ENCODE measurements around the gene DUSP1. TPM values are rescaled to one million over a fixed set of nuclear protein-coding genes. Genes with fewer than 3 reads are reported as not detected.

The DUSP1 gene
- total and polyA plus RNA-seq, 10 of the 15 experiments (the other 5 are each of a cell fraction or from before 2014, with no cell fraction given), result 1.4 to 6.2 (median 3.9) TPM

GRCh38 chr5:172769616-172770373 is 1.2 kb downstream of the DUSP1 start:
- FAIRE-seq (no peak), ATAC-seq (no peak), DNase-seq (ENCODE audit: low read depth, low spot score) (no peak)
- Histone ChIP-seq H3K4me2 (ENCODE audit: control insufficient read depth, insufficient read depth) (peak overlapping the region; percentile 98), H3K4me3 (peak overlapping the region; percentile 73), H3K36me3 (ENCODE audit: control insufficient read depth in 2 of 2, insufficient read depth in 2 of 2, low read length in 1 of 2) (no peaks in the 10 kb centered on the region), H3K4me1 (ENCODE audit: control insufficient read depth, insufficient read depth, low read length) (peaks cover 31% of the 10 kb centered on the region), H3K9me3 (replicated peaks; ENCODE audit: control insufficient read depth, insufficient read depth, low read length) (no peaks in the 10 kb centered on the region), H3K9ac (ENCODE audit: control insufficient read depth, insufficient read depth, low read length) (peak overlapping the region; percentile 59), H2AFZ (ENCODE audit: control insufficient read depth, low read depth, low read length) (peak overlapping the region; percentile 59), H3K27me3 (replicated peaks in 1 of 2; ENCODE audit: control insufficient read depth in 2 of 2, insufficient read depth in 2 of 2, low read length in 1 of 2) (no peaks in the 10 kb centered on the region), H3K27ac (ENCODE audit: control insufficient read depth, insufficient read depth) (0 out of 2 replicates have a peak overlapping the region, but pooled peaks have one; percentile 72), H3K79me2 (ENCODE audit: control insufficient read depth, insufficient read depth, low read length) (peaks cover 9% of the 10 kb centered on the region), H4K20me1 (ENCODE audit: control insufficient read depth, insufficient read depth) (no peaks in the 10 kb centered on the region)
- in situ Hi-C loops (cut with MboI), result no loop called here
- TSS peak; percentile 73 for BruUV-seq (replicated peaks)
- POLR2A ChIA-PET, result interaction anchor here (0.5 to 3.9 kb wide), 4 partner anchors 38 to 1122 kb away, joined by 3 to 45 read pairs (median 10); no protein-coding TSS in a partner anchor
- 35% methylated on average over 21 of the region's 21 CpGs for WGBS (ENCODE audit: insufficient coverage, insufficient replicate concordance, low lambda C conversion rate, missing lambda C conversion rate)
- RAD21 ChIA-PET (ENCODE audit: unreplicated experiment), result interaction anchor here (1.0 to 4.1 kb wide), 8 partner anchors 37 to 136 kb away, joined by 3 to 35 read pairs (median 12); no protein-coding TSS in a partner anchor
- CTCF ChIA-PET, result interaction anchor here (3.3 to 4.7 kb wide), 7 partner anchors 9 to 163 kb away, joined by 14 to 44 read pairs (median 24); no protein-coding TSS in a partner anchor
- intact Hi-C loops (cut with micrococcal nuclease; ENCODE audit: unreplicated experiment), result loop anchor here (1.0 to 10.0 kb wide), 7 partner anchors 37 to 657 kb away; partner anchors contain the start of genes CREBRF and ERGIC1
- 0 out of 4 replicates have a peak, but pooled peaks of 1 of the 2 experiments have one; percentile 12 for TF ChIP-seq IKZF2 (IDR thresholded peaks at IDR 0.05)
- no peak for TF ChIP-seq LARP7 (IDR thresholded peaks at IDR 0.05)
- TF ChIP-seq RELB (IDR thresholded peaks at IDR 0.05; ENCODE audit: low read depth), result 0 out of 2 replicates have a peak, but pooled peaks have one; percentile 23
- TF ChIP-seq BACH1 (IDR thresholded peaks at IDR 0.05; ENCODE audit: borderline replicate concordance), result 0 out of 2 replicates have a peak, but pooled peaks have one; percentile 22
- peak; percentile 10; the same call in 1 of the 2 replicates for TF ChIP-seq POLR2AphosphoS5 (IDR thresholded peaks at IDR 0.05; ENCODE audit: low read length)
- SMC1A ChIA-PET (ENCODE audit: uncharacterized antibody, unreplicated experiment), result interaction anchor here (1.0 to 4.6 kb wide), 8 partner anchors 16 to 162 kb away, joined by 3 to 33 read pairs (median 3); partner anchors contain the start of gene ERGIC1

Data from GM12878 (cell line).